BLaER1 (cell line): ENCODE results near the gene CYP2E1.
"Not testable (repeated sequence)": the region's sequence is repeated elsewhere in the genome, so short reads cannot be mapped to it uniquely, and the experiment has no call there.

Experiments
- H3K27ac ChIP-seq: shearing (Covaris generic); formaldehyde crosslinking; 2 replicates; pipeline ENCODE4 v1.8.1; 2022
- H3K27me3 ChIP-seq: shearing (Covaris generic); formaldehyde crosslinking; 2 replicates; pipeline ENCODE4 v1.8.1; 2022
- H3K36me3 ChIP-seq: shearing (Covaris generic); formaldehyde crosslinking; 2 replicates; pipeline ENCODE4 v1.8.1; 2022
- H3K4me1 ChIP-seq: shearing (Covaris generic); formaldehyde crosslinking; 2 replicates; pipeline ENCODE4 v1.8.1; 2022
- H3K4me2 ChIP-seq: shearing (Covaris generic); formaldehyde crosslinking; 2 replicates; pipeline ENCODE4 v1.8.1; 2022
- H3K4me3 ChIP-seq: shearing (Covaris generic); formaldehyde crosslinking; 2 replicates; pipeline ENCODE4 v1.8.1; 2022
- H3K9ac ChIP-seq: shearing (Covaris generic); formaldehyde crosslinking; 2 replicates; pipeline ENCODE4 v1.8.1; 2022
- H3K9me3 ChIP-seq: shearing (Covaris generic); formaldehyde crosslinking; 2 replicates; pipeline ENCODE4 v1.8.1; 2022
- H4K20me1 ChIP-seq: shearing (Covaris generic); formaldehyde crosslinking; 2 replicates; pipeline ENCODE4 v1.8.1; 2022
- Cebpa-rat ChIP-seq: shearing (Covaris generic); IDR thresholded peaks from 2 replicates; pipeline ENCODE4 v1.8.1; 2022

Gene CYP2E1

GRCh38 chr10:133509700-133510099 lies 17.5 kb upstream of the CYP2E1 start:
- Histone ChIP-seq H3K9ac (no peak overlapping the region), H3K27ac (no peak overlapping the region), H3K4me2 (no peak overlapping the region), H3K36me3 (no peaks in the 10 kb centered on the region), H3K4me3 (no peak overlapping the region), H3K9me3 (peaks cover 14% of the 10 kb centered on the region; the same call in 1 of the 2 replicates), H4K20me1 (no peaks in the 10 kb centered on the region), H3K4me1 (no peaks in the 10 kb centered on the region), H3K27me3 (no peaks in the 10 kb centered on the region)
- TF ChIP-seq Cebpa-rat: no peak

DNA sequence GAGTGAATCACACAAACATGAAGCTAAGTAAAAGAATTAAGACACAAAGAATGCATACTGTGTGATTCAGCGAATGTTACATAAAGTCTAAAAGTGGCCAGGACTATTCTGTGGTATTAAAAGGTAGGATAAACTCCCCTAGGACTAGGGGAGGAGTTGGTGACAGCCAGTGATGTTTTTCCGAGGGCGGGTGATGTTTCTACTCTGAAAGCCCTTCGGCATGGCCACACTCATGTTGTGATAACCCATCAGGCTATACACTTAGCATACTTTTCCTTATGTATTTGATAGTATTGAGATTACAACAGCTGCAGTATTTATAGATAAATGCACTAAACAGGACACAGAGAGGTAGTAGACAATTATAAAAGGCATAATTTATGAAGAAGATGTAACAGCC lies 15.8 kb upstream of the CYP2E1 start:
- no peak overlapping the region for H3K27ac ChIP-seq
- H3K9me3 ChIP-seq: peaks cover 14% of the 10 kb centered on the region; the same call in 1 of the 2 replicates
- no peak for TF ChIP-seq Cebpa-rat
- no peak overlapping the region for H3K9ac ChIP-seq
- no peak overlapping the region for H3K4me3 ChIP-seq
- no peaks in the 10 kb centered on the region for H3K36me3 ChIP-seq
- H3K4me1 ChIP-seq: no peaks in the 10 kb centered on the region
- H3K4me2 ChIP-seq: no peak overlapping the region
- no peaks in the 10 kb centered on the region for H3K27me3 ChIP-seq
- no peaks in the 10 kb centered on the region for H4K20me1 ChIP-seq

DNA sequence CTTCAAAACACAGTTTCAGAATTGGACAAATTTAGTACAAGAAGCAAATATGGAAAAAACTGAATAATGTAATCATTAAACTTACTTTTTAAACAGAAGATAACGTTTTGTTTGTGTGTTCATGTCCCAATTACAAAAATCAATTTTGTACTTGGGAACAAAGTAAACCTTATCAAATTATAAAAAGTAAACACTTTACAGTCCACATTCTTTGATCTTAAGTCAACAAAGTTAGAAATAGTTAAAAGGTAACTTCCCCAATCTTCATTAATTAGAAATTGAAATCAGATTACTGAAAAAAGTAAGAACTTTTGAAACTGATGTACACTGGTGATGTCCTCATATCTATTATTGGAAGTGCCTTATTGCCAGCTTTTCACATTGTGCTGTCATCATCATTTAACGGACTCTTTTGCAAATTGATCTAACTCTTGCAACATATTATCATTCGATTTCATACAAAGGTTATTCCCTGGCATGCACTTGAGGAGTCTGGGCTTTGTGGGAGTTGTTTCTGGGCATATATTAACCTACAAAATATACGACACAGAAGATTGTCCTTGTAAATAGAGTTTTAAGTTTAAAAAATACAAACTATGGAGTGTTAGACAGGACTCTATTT lies 15.1 kb upstream of the CYP2E1 start:
- H3K27ac ChIP-seq: no peak overlapping the region
- H3K36me3 ChIP-seq: no peaks in the 10 kb centered on the region
- no peak overlapping the region for H3K9ac ChIP-seq
- H3K4me2 ChIP-seq: no peak overlapping the region
- peaks cover 13% of the 10 kb centered on the region; the same call in 1 of the 2 replicates for H3K9me3 ChIP-seq
- no peaks in the 10 kb centered on the region for H4K20me1 ChIP-seq
- H3K27me3 ChIP-seq: no peaks in the 10 kb centered on the region
- TF ChIP-seq Cebpa-rat: no peak
- no peaks in the 10 kb centered on the region for H3K4me1 ChIP-seq
- H3K4me3 ChIP-seq: no peak overlapping the region

DNA sequence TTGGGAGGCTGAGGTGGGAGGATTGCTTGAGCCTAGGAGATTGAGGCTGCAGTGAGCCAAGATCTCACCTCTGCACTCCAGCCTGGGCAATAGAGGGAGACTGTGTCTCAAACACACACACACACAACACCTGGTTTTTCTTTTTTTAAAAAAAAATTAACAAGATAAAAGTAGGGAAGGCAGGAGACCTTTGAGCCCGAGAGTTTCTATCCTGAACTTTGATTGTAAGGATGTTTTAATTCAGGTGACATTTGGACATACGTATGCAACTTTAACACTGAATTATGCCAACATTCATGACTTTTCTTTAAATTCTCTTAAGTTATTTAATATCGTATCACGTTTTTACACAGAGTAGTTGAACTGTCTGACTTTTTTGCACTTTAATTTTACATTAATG lies 11.7 kb upstream of the CYP2E1 start:
- H3K4me1 ChIP-seq: peaks cover 11% of the 10 kb centered on the region
- H3K4me2 ChIP-seq: no peak overlapping the region
- no peak overlapping the region for H3K9ac ChIP-seq
- TF ChIP-seq Cebpa-rat: no peak
- no peaks in the 10 kb centered on the region for H4K20me1 ChIP-seq
- H3K27me3 ChIP-seq: no peaks in the 10 kb centered on the region
- H3K4me3 ChIP-seq: no peak overlapping the region
- H3K27ac ChIP-seq: no peak overlapping the region
- H3K9me3 ChIP-seq: no peaks in the 10 kb centered on the region
- H3K36me3 ChIP-seq: no peaks in the 10 kb centered on the region

- Histone ChIP-seq H3K4me3 (no peak overlapping the region), H3K4me1 (peaks cover 16% of the 10 kb centered on the region), H3K4me2 (no peak overlapping the region), H3K36me3 (no peaks in the 10 kb centered on the region), H4K20me1 (no peaks in the 10 kb centered on the region), H3K9ac (no peak overlapping the region), H3K9me3 (no peaks in the 10 kb centered on the region), H3K27me3 (no peaks in the 10 kb centered on the region), H3K27ac (no peak overlapping the region)
- no peak for TF ChIP-seq Cebpa-rat
These were observed 11.1 kb upstream of the CYP2E1 start for GRCh38 chr10:133516057-133516456.

GRCh38 chr10:133518517-133518916 lies 8.6 kb upstream of the CYP2E1 start:
- not testable (repeated sequence) for H3K9me3 ChIP-seq, H3K9ac ChIP-seq, H3K27ac ChIP-seq, H3K36me3 ChIP-seq, H4K20me1 ChIP-seq, H3K27me3 ChIP-seq, H3K4me2 ChIP-seq, H3K4me3 ChIP-seq
- peaks cover 16% of the 10 kb centered on the region for H3K4me1 ChIP-seq

DNA sequence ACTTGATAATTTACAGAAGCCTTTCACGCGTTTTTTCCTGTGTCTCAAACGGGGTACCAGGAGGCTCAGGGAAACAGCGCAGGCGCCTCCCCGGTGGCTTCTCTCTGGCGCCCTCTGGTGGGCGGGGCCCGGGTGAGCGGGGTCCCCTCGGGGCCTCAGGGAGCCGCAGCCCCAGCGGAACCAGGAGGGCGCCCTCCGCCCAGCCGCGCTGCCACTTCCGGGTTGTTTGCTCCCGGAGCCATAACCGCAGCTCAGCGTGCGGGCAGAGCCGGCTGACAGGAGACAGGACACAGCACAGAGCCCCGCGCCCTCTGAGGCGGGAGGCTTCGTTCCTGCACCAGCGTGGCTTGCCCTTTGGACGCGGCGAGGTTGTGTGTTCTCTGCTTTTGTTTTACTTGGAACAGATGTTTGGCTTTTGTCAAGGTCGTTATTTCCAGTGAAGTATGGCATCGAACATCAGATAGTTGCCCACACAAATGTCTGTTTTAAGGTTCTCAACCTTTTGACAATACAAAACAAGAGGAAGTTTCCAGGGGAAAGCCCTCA lies 6.9 kb upstream of the CYP2E1 start:
- H3K9me3 ChIP-seq: peaks cover 15% of the 10 kb centered on the region
- H3K36me3 ChIP-seq: no peaks in the 10 kb centered on the region
- peak overlapping the region; percentile 61 for H3K4me3 ChIP-seq
- no peak for TF ChIP-seq Cebpa-rat
- H3K4me2 ChIP-seq: peak overlapping the region; percentile 83
- H3K4me1 ChIP-seq: peaks cover 16% of the 10 kb centered on the region
- H3K27me3 ChIP-seq: no peaks in the 10 kb centered on the region
- no peaks in the 10 kb centered on the region for H4K20me1 ChIP-seq
- peak overlapping the region; percentile 69 for H3K9ac ChIP-seq
- H3K27ac ChIP-seq: peak overlapping the region; percentile 75

DNA sequence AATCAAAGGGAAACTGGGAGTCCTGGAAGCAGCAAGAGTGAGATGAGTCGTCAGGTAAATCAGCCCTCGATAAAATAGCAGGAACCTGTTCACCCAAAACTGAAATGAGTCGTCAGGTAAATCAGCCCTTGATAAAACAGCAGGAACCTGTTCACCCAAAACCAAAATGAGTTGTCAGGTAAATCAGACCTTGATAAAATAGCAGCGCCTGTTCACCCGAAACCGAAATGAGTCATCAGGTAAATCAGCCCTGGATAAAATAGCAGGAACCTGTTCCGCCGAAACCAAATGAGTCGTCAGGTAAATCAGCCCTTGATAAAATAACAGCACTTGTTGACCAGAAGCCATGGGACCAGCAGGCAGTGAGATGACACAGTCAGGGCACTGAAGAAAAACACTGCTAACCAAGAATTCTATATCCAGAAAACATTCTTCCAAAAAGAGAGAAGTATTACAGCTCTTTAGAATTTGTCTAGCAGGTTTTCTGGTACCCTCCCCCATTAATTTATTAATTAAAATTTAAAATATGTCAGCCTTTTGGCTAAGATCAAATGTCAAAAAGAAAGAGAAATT lies 3.4 kb upstream of the CYP2E1 start:
- no peak overlapping the region for H3K4me2 ChIP-seq
- H3K27ac ChIP-seq: no peak overlapping the region
- H3K27me3 ChIP-seq: no peaks in the 10 kb centered on the region
- H3K9me3 ChIP-seq: peaks cover 15% of the 10 kb centered on the region
- H3K9ac ChIP-seq: no peak overlapping the region
- no peak overlapping the region for H3K4me3 ChIP-seq
- H3K36me3 ChIP-seq: no peaks in the 10 kb centered on the region
- no peaks in the 10 kb centered on the region for H4K20me1 ChIP-seq
- TF ChIP-seq Cebpa-rat: no peak
- peaks cover 24% of the 10 kb centered on the region for H3K4me1 ChIP-seq

- Histone ChIP-seq H4K20me1 (no peaks in the 10 kb centered on the region), H3K36me3 (no peaks in the 10 kb centered on the region), H3K4me3 (no peak overlapping the region), H3K27me3 (no peaks in the 10 kb centered on the region), H3K9me3 (peaks cover 15% of the 10 kb centered on the region), H3K4me2 (no peak overlapping the region), H3K9ac (no peak overlapping the region), H3K4me1 (peaks cover 30% of the 10 kb centered on the region), H3K27ac (no peak overlapping the region)
- TF ChIP-seq Cebpa-rat: no peak
These were observed 1.7 kb upstream of the CYP2E1 start for GRCh38 chr10:133525444-133525843.

DNA sequence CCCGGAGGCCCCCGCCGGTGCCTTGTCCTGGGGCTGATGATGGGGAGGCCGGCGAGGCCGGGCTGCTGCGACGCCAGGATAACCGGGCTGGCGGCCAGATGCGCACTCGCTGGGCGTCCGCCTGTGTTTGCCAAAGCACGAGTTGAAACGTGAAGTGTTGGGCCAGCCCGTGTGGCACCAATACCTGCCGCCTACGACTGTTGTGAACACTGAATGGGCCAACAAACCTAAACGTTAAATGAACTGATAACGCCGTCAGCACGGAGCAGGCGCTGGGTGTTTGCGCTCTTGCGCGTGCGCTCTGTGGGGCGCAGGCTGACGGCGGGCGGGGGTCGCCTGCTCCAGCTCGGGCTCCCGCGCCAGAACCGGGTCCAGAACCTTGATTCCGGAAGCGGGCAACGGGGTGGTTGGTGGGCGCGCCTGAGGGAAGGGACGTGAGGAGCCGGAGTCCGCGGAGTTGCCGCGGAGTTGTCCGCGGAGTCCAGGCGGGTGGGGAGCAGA lies 658 bp downstream of the CYP2E1 start:
- no peak overlapping the region for H3K4me3 ChIP-seq
- peaks cover 15% of the 10 kb centered on the region for H3K9me3 ChIP-seq
- peaks cover 37% of the 10 kb centered on the region for H3K4me1 ChIP-seq
- no peak overlapping the region for H3K9ac ChIP-seq
- H3K27ac ChIP-seq: no peak overlapping the region
- H3K4me2 ChIP-seq: 0 out of 2 replicates have a peak overlapping the region, but pooled peaks have one; percentile 89
- no peaks in the 10 kb centered on the region for H3K36me3 ChIP-seq
- H3K27me3 ChIP-seq: no peaks in the 10 kb centered on the region
- no peak for TF ChIP-seq Cebpa-rat
- H4K20me1 ChIP-seq: no peaks in the 10 kb centered on the region
